ENCODE data around the gene C1QTNF4. TPM values are rescaled to one million over a fixed set of nuclear protein-coding genes. Genes with fewer than 3 reads are reported as not detected.
"Not testable (repeated sequence)": the region's sequence is repeated elsewhere in the genome, so short reads cannot be mapped to it uniquely, and the experiment has no call there.

The C1QTNF4 gene
- total RNA-seq, 4 donors from 2014 or later, result 0.68 to 7.8 (median 1.8) TPM

DNA sequence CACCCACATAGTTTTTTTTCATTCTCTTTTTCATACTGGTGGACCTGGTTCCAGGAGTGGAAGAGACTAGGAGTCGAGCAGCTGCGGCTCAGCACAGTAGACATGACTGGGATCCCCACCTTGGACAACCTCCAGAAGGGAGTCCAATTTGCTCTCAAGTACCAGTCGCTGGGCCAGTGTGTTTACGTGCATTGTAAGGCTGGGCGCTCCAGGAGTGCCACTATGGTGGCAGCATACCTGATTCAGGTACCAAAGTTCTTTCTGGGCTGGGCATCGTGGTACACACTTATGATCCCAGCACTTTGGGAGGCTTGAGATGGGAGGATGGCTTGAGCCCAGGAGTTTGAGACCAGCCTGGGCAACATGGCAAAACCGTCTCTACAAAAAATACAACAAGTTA lies 24.6 kb downstream of the C1QTNF4 start:
- 95 to 97% methylated on average over 4 to 7 of the region's 7 CpGs for WGBS, 2 donors (ENCODE audit: low coverage in 1 of 2)
- Histone ChIP-seq H3K9me3 (no peaks in the 10 kb centered on the region), H3K27ac (no peak overlapping the region), H3K27me3 (no peaks in the 10 kb centered on the region), H3K4me1 (peaks cover 0 to 17% (median 8%) of the 10 kb centered on the region in 4 donors), H3K36me3 (peaks cover 0 to 16% (median 5%) of the 10 kb centered on the region in 4 donors), H3K4me3 (no peak overlapping the region)
- in situ Hi-C loops (cut with MboI; ENCODE audit: low pct_ligation_motif_present in 1 of 4, low pct_unique_long_range_greater_than_20kb in 1 of 4, low sequenced_read_pairs in 3 of 4) (loop anchor here in 1 of 4 donors (25.0 kb wide), 1 partner anchor 107 kb away; no protein-coding TSS in a partner anchor), intact Hi-C loops (cut with DNase I; ENCODE audit: low total_unique reads) (no loop called here)
- DNase-seq, result no peak
- TF ChIP-seq POLR2A (IDR thresholded peaks at IDR 0.05) (no peak), EP300 (IDR thresholded peaks at IDR 0.05; ENCODE audit: low read depth) (no peak), POLR2AphosphoS5 (IDR thresholded peaks at IDR 0.05) (no peak)
- TF ChIP-seq, protein P1, sequence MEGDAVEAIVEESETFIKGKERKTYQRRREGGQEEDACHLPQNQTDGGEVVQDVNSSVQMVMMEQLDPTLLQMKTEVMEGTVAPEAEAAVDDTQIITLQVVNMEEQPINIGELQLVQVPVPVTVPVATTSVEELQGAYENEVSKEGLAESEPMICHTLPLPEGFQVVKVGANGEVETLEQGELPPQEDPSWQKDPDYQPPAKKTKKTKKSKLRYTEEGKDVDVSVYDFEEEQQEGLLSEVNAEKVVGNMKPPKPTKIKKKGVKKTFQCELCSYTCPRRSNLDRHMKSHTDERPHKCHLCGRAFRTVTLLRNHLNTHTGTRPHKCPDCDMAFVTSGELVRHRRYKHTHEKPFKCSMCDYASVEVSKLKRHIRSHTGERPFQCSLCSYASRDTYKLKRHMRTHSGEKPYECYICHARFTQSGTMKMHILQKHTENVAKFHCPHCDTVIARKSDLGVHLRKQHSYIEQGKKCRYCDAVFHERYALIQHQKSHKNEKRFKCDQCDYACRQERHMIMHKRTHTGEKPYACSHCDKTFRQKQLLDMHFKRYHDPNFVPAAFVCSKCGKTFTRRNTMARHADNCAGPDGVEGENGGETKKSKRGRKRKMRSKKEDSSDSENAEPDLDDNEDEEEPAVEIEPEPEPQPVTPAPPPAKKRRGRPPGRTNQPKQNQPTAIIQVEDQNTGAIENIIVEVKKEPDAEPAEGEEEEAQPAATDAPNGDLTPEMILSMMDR (IDR thresholded peaks at IDR 0.05), result no peak

DNA sequence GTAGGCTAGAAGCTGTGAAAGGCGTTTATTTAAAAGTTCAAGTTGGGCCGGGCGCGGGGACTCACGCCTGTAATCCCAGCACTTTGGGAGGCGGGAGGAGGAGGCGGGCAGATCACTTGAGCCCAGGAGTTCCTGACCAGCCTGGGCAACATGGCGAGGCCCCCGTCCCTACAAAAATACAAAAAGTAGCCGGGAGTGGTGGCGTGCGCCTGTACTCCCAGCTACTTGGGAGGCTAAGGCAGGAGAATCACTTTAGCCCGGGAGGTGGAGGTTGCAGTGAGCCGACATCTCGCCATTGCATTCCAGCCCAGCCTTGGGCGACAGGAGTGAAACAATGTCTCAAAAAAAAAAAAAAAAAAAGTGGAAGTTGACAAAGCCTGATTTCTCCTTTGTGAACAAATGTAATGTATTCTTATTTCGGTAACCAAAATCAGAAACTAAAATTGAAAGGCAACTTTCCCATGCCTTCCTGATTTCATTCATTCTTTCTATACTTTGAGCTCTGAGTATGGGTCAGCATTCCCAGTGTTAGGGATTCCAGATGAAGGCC lies 28.0 kb downstream of the C1QTNF4 start:
- intact Hi-C loops (cut with DNase I; ENCODE audit: low total_unique reads), result no loop called here
- no peak for DNase-seq
- Histone ChIP-seq H3K4me3 (peak overlapping the region; percentile 71 to 91 (median 76)), H3K27me3 (no peaks in the 10 kb centered on the region), H3K9me3 (no peaks in the 10 kb centered on the region), H3K36me3 (no peaks in the 10 kb centered on the region), H3K27ac (peak overlapping the region; percentile 78 to 85 (median 82)), H3K4me1 (peaks cover 0 to 20% (median 9%) of the 10 kb centered on the region in 4 donors)
- TF ChIP-seq, protein P1 (IDR thresholded peaks at IDR 0.05), result no peak
- TF ChIP-seq POLR2AphosphoS5 (IDR thresholded peaks at IDR 0.05), result no peak
- TF ChIP-seq POLR2A (IDR thresholded peaks at IDR 0.05), result no peak
- TF ChIP-seq EP300 (IDR thresholded peaks at IDR 0.05; ENCODE audit: low read depth), result no peak
- in situ Hi-C loops (cut with MboI; ENCODE audit: low pct_ligation_motif_present in 1 of 4, low pct_unique_long_range_greater_than_20kb in 1 of 4, low sequenced_read_pairs in 3 of 4), result loop anchor here in 1 of 4 donors (25.0 kb wide), 1 partner anchor 104 kb away; no protein-coding TSS in a partner anchor
- 23 to 66% methylated on average over 6 to 17 of the region's 17 CpGs for WGBS, 2 donors (ENCODE audit: low coverage in 1 of 2)

DNA sequence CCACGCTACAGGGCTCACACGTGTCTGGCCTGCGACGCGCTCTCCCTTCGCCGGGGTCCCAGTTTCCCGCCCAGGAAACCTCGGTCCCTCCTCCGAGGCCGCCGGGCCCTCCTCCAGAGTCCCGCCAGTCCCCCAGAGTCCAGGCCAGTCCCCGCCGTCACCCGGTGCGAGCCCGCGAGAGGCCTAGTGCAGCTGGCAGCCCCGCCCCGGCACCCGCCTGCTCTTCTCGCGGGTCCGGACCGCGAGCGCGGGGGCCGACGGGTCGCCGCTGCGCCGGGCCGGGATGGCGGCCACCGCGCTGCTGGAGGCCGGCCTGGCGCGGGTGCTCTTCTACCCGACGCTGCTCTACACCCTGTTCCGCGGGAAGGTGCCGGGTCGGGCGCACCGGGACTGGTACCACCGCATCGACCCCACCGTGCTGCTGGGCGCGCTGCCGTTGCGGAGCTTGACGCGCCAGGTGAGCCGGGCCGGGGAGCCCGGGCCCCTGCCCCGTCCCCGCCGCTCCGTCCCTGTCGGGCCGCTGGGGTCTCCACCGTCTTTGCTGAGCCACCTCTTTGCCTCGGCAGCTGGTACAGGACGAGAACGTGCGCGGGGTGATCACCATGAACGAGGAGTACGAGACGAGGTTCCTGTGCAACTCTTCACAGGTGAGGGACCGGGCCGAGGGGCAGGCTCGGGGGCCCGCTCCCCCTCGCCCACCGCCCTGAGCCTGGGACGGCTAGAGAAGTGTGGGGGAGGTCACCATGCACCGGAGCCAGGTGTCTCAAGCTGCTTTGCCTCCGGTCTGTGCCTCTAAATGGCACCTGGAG lies 28.7 kb downstream of the C1QTNF4 start, which contains the start of gene PTPMT1:
Gene PTPMT1 (plus strand): TSS at position 260 of the 809 bp plus-strand sequence. CDS start 24 bp downstream, at position 284.
- in situ Hi-C loops (cut with MboI; ENCODE audit: low pct_ligation_motif_present in 1 of 4, low pct_unique_long_range_greater_than_20kb in 1 of 4, low sequenced_read_pairs in 3 of 4) (loop anchor here in 1 of 4 donors (25.0 kb wide), 1 partner anchor 103 kb away; no protein-coding TSS in a partner anchor), intact Hi-C loops (cut with DNase I; ENCODE audit: low total_unique reads) (no loop called here)
- peak within 1 kb of the TSS; percentile 78 to 85 (median 82) for H3K27ac ChIP-seq
- H3K36me3 ChIP-seq, result no peaks in the 10 kb centered on the region
- no peaks in the 10 kb centered on the region for H3K27me3 ChIP-seq
- H3K4me1 ChIP-seq, result peaks cover 0 to 20% (median 9%) of the 10 kb centered on the region in 4 donors
- H3K4me3 ChIP-seq, result peak within 1 kb of the TSS; percentile 71 to 91 (median 76)
- WGBS, 2 donors (ENCODE audit: low coverage in 1 of 2), result 0% methylated on average over 73 of the region's 86 CpGs; no CpG with 5 or more reads in 1 of the 2 donors
- peak; percentile 81 for DNase-seq
- H3K9me3 ChIP-seq, result no peaks in the 10 kb centered on the region
- peak in 1 of 3 donors; percentile 39 for TF ChIP-seq POLR2AphosphoS5 (IDR thresholded peaks at IDR 0.05)
- no peak for TF ChIP-seq EP300 (IDR thresholded peaks at IDR 0.05; ENCODE audit: low read depth)
- peak; percentile 36 for TF ChIP-seq POLR2A (IDR thresholded peaks at IDR 0.05)
- TF ChIP-seq, protein P1 (IDR thresholded peaks at IDR 0.05), result no peak

- intact Hi-C loops (cut with DNase I; ENCODE audit: low total_unique reads), result no loop called here
- Histone ChIP-seq H3K36me3 (no peaks in the 10 kb centered on the region), H3K27ac (peak overlapping the region; percentile 78 to 85 (median 82)), H3K27me3 (no peaks in the 10 kb centered on the region), H3K9me3 (no peaks in the 10 kb centered on the region), H3K4me3 (peak overlapping the region; percentile 71 to 91 (median 76)), H3K4me1 (peaks cover 0 to 20% (median 9%) of the 10 kb centered on the region in 4 donors)
- TF ChIP-seq, protein P1 (IDR thresholded peaks at IDR 0.05), result no peak
- TF ChIP-seq POLR2A (IDR thresholded peaks at IDR 0.05) (no peak), EP300 (IDR thresholded peaks at IDR 0.05; ENCODE audit: low read depth) (no peak), POLR2AphosphoS5 (IDR thresholded peaks at IDR 0.05) (no peak)
- WGBS, 2 donors (ENCODE audit: low coverage in 1 of 2), result 9 to 100% methylated on average over 1 to 11 of the region's 11 CpGs
- DNase-seq, result no peak
- in situ Hi-C loops (cut with MboI; ENCODE audit: low pct_ligation_motif_present in 1 of 4, low pct_unique_long_range_greater_than_20kb in 1 of 4, low sequenced_read_pairs in 3 of 4), result loop anchor here in 1 of 4 donors (25.0 kb wide), 1 partner anchor 103 kb away; no protein-coding TSS in a partner anchor
Measured at GRCh38 chr11:47564933-47565339, 29.3 kb downstream of the C1QTNF4 start.

- H3K27ac ChIP-seq; H3K4me3 ChIP-seq; H3K36me3 ChIP-seq; DNase-seq; intact Hi-C loops (cut with DNase I; ENCODE audit: low total_unique reads); H3K27me3 ChIP-seq; H3K9me3 ChIP-seq: not testable (repeated sequence)
- 81 to 82% methylated on average over 10 of the region's 10 CpGs for WGBS, 2 donors (ENCODE audit: low coverage in 1 of 2)
- in situ Hi-C loops (cut with MboI; ENCODE audit: low pct_ligation_motif_present in 1 of 4, low pct_unique_long_range_greater_than_20kb in 1 of 4, low sequenced_read_pairs in 3 of 4), result loop anchor here in 1 of 4 donors (25.0 kb wide), 1 partner anchor 102 kb away; no protein-coding TSS in a partner anchor
- H3K4me1 ChIP-seq, result peaks cover 0 to 20% (median 9%) of the 10 kb centered on the region in 4 donors
Measured at GRCh38 chr11:47564366-47564765, 29.8 kb downstream of the C1QTNF4 start.

- H3K27ac ChIP-seq; H3K9me3 ChIP-seq; DNase-seq; H3K36me3 ChIP-seq; H3K27me3 ChIP-seq; intact Hi-C loops (cut with DNase I; ENCODE audit: low total_unique reads); H3K4me3 ChIP-seq: not testable (repeated sequence)
- WGBS, 2 donors (ENCODE audit: low coverage in 1 of 2), result 94 to 96% methylated on average over 3 to 4 of the region's 4 CpGs
- in situ Hi-C loops (cut with MboI; ENCODE audit: low pct_ligation_motif_present in 1 of 4, low pct_unique_long_range_greater_than_20kb in 1 of 4, low sequenced_read_pairs in 3 of 4), result loop anchor here in 1 of 4 donors (25.0 kb wide), 1 partner anchor 100 kb away; no protein-coding TSS in a partner anchor
- peaks cover 0 to 20% (median 9%) of the 10 kb centered on the region in 4 donors for H3K4me1 ChIP-seq
Measured at GRCh38 chr11:47562393-47562792, 31.8 kb downstream of the C1QTNF4 start.

Data from transverse colon (tissue), 4 donors.